ENCODE results near the gene GAL3ST1. TPM values are rescaled to one million over a fixed set of nuclear protein-coding genes. Genes with fewer than 3 reads are reported as not detected.
A peak's percentile ranks its signal among the peaks of the same experiment; 100 is the strongest.
"Not testable (repeated sequence)": the region's sequence is repeated elsewhere in the genome, so short reads cannot be mapped to it uniquely, and the experiment has no call there.

The GAL3ST1 gene
- total and polyA plus RNA-seq, 2 donors (not counting 1 experiment from before 2014, with no cell fraction given): 0.70 TPM; not detected in 1

GRCh38 chr22:30542811-30543188 is 31.7 kb downstream of the GAL3ST1 start:
- Histone ChIP-seq H3K4me3 (ENCODE audit: control extremely low read depth in 1 of 5, extremely low read depth in 1 of 5, insufficient read depth in 1 of 5, low read depth in 2 of 5, low read length in 4 of 5) (no peak overlapping the region), H3K27ac (ENCODE audit: low read length in 2 of 2) (no peak overlapping the region), H2AFZ (ENCODE audit: insufficient read depth, low read depth, low read length, poor library complexity, severe bottlenecking) (no peak overlapping the region), H3K4me1 (ENCODE audit: control insufficient read depth in 2 of 2, insufficient read depth in 2 of 2, low read length in 2 of 2) (no peaks in the 10 kb centered on the region), H3K36me3 (replicated peaks in 1 of 2; ENCODE audit: control extremely low read depth in 1 of 2, control insufficient read depth in 1 of 2, extremely low read depth in 1 of 2, insufficient read depth in 2 of 2, low read length in 1 of 2) (no peaks in the 10 kb centered on the region), H3K9ac (ENCODE audit: low read length) (no peak overlapping the region), H3K4me2 (replicated peaks; ENCODE audit: low read depth, low read length, poor library complexity, severe bottlenecking) (no peak overlapping the region), H3K27me3 (replicated peaks in 1 of 4; ENCODE audit: control extremely low read depth in 1 of 4, control insufficient read depth in 3 of 4, insufficient read depth in 4 of 4, low read length in 3 of 4) (peaks cover 0 to 20% (median 4%) of the 10 kb centered on the region in 4 experiments), H3K9me3 (ENCODE audit: control extremely low read depth in 1 of 3, control insufficient read depth in 2 of 3, insufficient read depth in 1 of 3, low read length in 2 of 3) (peaks cover 0 to 3% (median 0%) of the 10 kb centered on the region in 3 donors), H4K20me1 (ENCODE audit: control insufficient read depth, insufficient read depth, low read length, poor library complexity, severe bottlenecking) (no peaks in the 10 kb centered on the region), H3K79me2 (ENCODE audit: control insufficient read depth, insufficient read depth, low read length) (no peaks in the 10 kb centered on the region)
- H3K4me3 Mint-ChIP-seq: no peak overlapping the region
- WGBS (ENCODE audit: insufficient coverage): 86% methylated on average over 12 of the region's 12 CpGs
- DNase-seq: no peak
- TF ChIP-seq EZH2 (IDR thresholded peaks at IDR 0.05; ENCODE audit: borderline replicate concordance, insufficient read depth, low read depth, low read length, poor library complexity, severe bottlenecking) (no peak), CTCF (IDR thresholded peaks at IDR 0.05) (no peak)
- H3K27me3 Mint-ChIP-seq: peaks cover 38% of the 10 kb centered on the region
- no peaks in the 10 kb centered on the region for H3K9me3 Mint-ChIP-seq (ENCODE audit: insufficient read depth)
- POLR2A ChIA-PET: no interaction called here
- no peak for ATAC-seq (ENCODE audit: low read depth)
- no peak overlapping the region for H3K27ac Mint-ChIP-seq
- intact Hi-C loops (cut with micrococcal nuclease): no loop called here
- CTCF ChIA-PET: interaction anchor here (0.7 kb wide), 1 partner anchor 213 kb away, joined by 3 read pairs; no protein-coding TSS in a partner anchor
- H3K4me1 Mint-ChIP-seq: peaks cover 5% of the 10 kb centered on the region

GRCh38 chr22:30541961-30542810 is 32.3 kb downstream of the GAL3ST1 start:
- Histone ChIP-seq H3K36me3 (replicated peaks in 1 of 2; ENCODE audit: control extremely low read depth in 1 of 2, control insufficient read depth in 1 of 2, extremely low read depth in 1 of 2, insufficient read depth in 2 of 2, low read length in 1 of 2) (no peaks in the 10 kb centered on the region), H3K4me3 (ENCODE audit: control extremely low read depth in 1 of 5, extremely low read depth in 1 of 5, insufficient read depth in 1 of 5, low read depth in 2 of 5, low read length in 4 of 5) (no peak overlapping the region), H3K4me1 (ENCODE audit: control insufficient read depth in 2 of 2, insufficient read depth in 2 of 2, low read length in 2 of 2) (no peaks in the 10 kb centered on the region), H3K27me3 (replicated peaks in 1 of 4; ENCODE audit: control extremely low read depth in 1 of 4, control insufficient read depth in 3 of 4, insufficient read depth in 4 of 4, low read length in 3 of 4) (peaks cover 0 to 20% (median 4%) of the 10 kb centered on the region in 4 experiments), H3K27ac (ENCODE audit: low read length in 2 of 2) (no peak overlapping the region), H3K4me2 (replicated peaks; ENCODE audit: low read depth, low read length, poor library complexity, severe bottlenecking) (no peak overlapping the region), H3K9me3 (ENCODE audit: control extremely low read depth in 1 of 3, control insufficient read depth in 2 of 3, insufficient read depth in 1 of 3, low read length in 2 of 3) (peaks cover 0 to 3% (median 0%) of the 10 kb centered on the region in 3 donors), H2AFZ (ENCODE audit: insufficient read depth, low read depth, low read length, poor library complexity, severe bottlenecking) (peak overlapping the region; percentile 22), H4K20me1 (ENCODE audit: control insufficient read depth, insufficient read depth, low read length, poor library complexity, severe bottlenecking) (no peaks in the 10 kb centered on the region), H3K79me2 (ENCODE audit: control insufficient read depth, insufficient read depth, low read length) (no peaks in the 10 kb centered on the region), H3K9ac (ENCODE audit: low read length) (no peak overlapping the region)
- no peak for ATAC-seq (ENCODE audit: low read depth)
- H3K4me1 Mint-ChIP-seq: peaks cover 5% of the 10 kb centered on the region
- 10% methylated on average over 60 of the region's 64 CpGs for WGBS (ENCODE audit: insufficient coverage)
- H3K4me3 Mint-ChIP-seq: no peak overlapping the region
- no peak for TF ChIP-seq CTCF (IDR thresholded peaks at IDR 0.05)
- TF ChIP-seq EZH2 (IDR thresholded peaks at IDR 0.05; ENCODE audit: borderline replicate concordance, insufficient read depth, low read depth, low read length, poor library complexity, severe bottlenecking): no peak
- no peaks in the 10 kb centered on the region for H3K9me3 Mint-ChIP-seq (ENCODE audit: insufficient read depth)
- H3K27me3 Mint-ChIP-seq: peaks cover 39% of the 10 kb centered on the region
- ChIA-PET CTCF (interaction anchor here (0.7 kb wide), 1 partner anchor 213 kb away, joined by 3 read pairs; no protein-coding TSS in a partner anchor), POLR2A (no interaction called here)
- DNase-seq: no peak
- intact Hi-C loops (cut with micrococcal nuclease): no loop called here
- H3K27ac Mint-ChIP-seq: no peak overlapping the region

GRCh38 chr22:30541511-30541910 is 33.0 kb downstream of the GAL3ST1 start:
- H3K4me1 ChIP-seq (ENCODE audit: control insufficient read depth in 2 of 2, insufficient read depth in 2 of 2, low read length in 2 of 2); H3K4me3 Mint-ChIP-seq; H3K9ac ChIP-seq (ENCODE audit: low read length); CTCF ChIA-PET; DNase-seq; H3K79me2 ChIP-seq (ENCODE audit: control insufficient read depth, insufficient read depth, low read length); H3K4me2 ChIP-seq (replicated peaks; ENCODE audit: low read depth, low read length, poor library complexity, severe bottlenecking); H3K9me3 Mint-ChIP-seq (ENCODE audit: insufficient read depth); H3K27ac ChIP-seq (ENCODE audit: low read length in 2 of 2); H3K9me3 ChIP-seq (ENCODE audit: control extremely low read depth in 1 of 3, control insufficient read depth in 2 of 3, insufficient read depth in 1 of 3, low read length in 2 of 3); POLR2A ChIA-PET; H3K4me1 Mint-ChIP-seq; intact Hi-C loops (cut with micrococcal nuclease); H3K4me3 ChIP-seq (ENCODE audit: control extremely low read depth in 1 of 5, extremely low read depth in 1 of 5, insufficient read depth in 1 of 5, low read depth in 2 of 5, low read length in 4 of 5); H3K36me3 ChIP-seq (replicated peaks in 1 of 2; ENCODE audit: control extremely low read depth in 1 of 2, control insufficient read depth in 1 of 2, extremely low read depth in 1 of 2, insufficient read depth in 2 of 2, low read length in 1 of 2); H4K20me1 ChIP-seq (ENCODE audit: control insufficient read depth, insufficient read depth, low read length, poor library complexity, severe bottlenecking); H3K27ac Mint-ChIP-seq; ATAC-seq (ENCODE audit: low read depth): not testable (repeated sequence)
- Histone ChIP-seq H2AFZ (ENCODE audit: insufficient read depth, low read depth, low read length, poor library complexity, severe bottlenecking) (peak overlapping the region; percentile 22), H3K27me3 (replicated peaks in 1 of 4; ENCODE audit: control extremely low read depth in 1 of 4, control insufficient read depth in 3 of 4, insufficient read depth in 4 of 4, low read length in 3 of 4) (peaks cover 0 to 20% (median 4%) of the 10 kb centered on the region in 4 experiments)
- 84% methylated on average over 2 of the region's 3 CpGs for WGBS (ENCODE audit: insufficient coverage)
- peaks cover 35% of the 10 kb centered on the region for H3K27me3 Mint-ChIP-seq

Measured in B cell (primary cell).